Thyroid gland (tissue), 4 donors: ENCODE results near the gene PTPRN2.

Experiments used
- CTCF ChIP-seq, 6 experiments: fragments of 200-600 bp in 3 of 6; fragments of 450-650 bp in 3 of 6; sonication (generic) in 3 of 6; IDR thresholded peaks; one replicate each; pipeline ENCODE4 v1.5.1; 2016 to 2019; ENCODE audit warnings: antibody characterized with exemption in 6 of 6, mild to moderate bottlenecking in 2 of 6, inconsistent platforms in 1 of 6, moderate library complexity in 1 of 6
- POLR2A ChIP-seq, 2 donors: fragments of 450-650 bp; IDR thresholded peaks; one replicate each; pipeline ENCODE4 v1.6.1; 2017; ENCODE audit warnings: antibody characterized with exemption in 2 of 2, mild to moderate bottlenecking in 2 of 2, moderate library complexity in 1 of 2

- TF ChIP-seq POLR2A (IDR thresholded peaks at IDR 0.05), result no peak
- TF ChIP-seq CTCF (IDR thresholded peaks at IDR 0.05), result no peak
Measured at GRCh38 chr7:158140538-158141220, 446.9 kb downstream of the PTPRN2 start.
